ENCODE measurements around the gene ANKRD28. TPM values are rescaled to one million over a fixed set of nuclear protein-coding genes. Genes with fewer than 3 reads are reported as not detected.

Gene ANKRD28
- total RNA-seq, 1 experiment from 2014 or later, result 47.5 TPM

GRCh38 chr3:15654891-15655290 lies 142.9 kb downstream of the ANKRD28 start:
- H2AFZ ChIP-seq (ENCODE audit: low read depth, low read length, poor library complexity, severe bottlenecking), result no peak overlapping the region
- no peaks in the 10 kb centered on the region for H4K20me1 ChIP-seq (ENCODE audit: insufficient read depth)
- no peaks in the 10 kb centered on the region for H3K79me2 ChIP-seq (ENCODE audit: insufficient read depth, low read length)
- DNase-seq (ENCODE audit: low read depth, low spot score) (no peak), ATAC-seq (no peak)
- no peak overlapping the region for H3K9ac ChIP-seq (ENCODE audit: low read length)
- ChIA-PET RAD21 (ENCODE audit: low non-redundant PET in 1 of 2, low total read pairs in 2 of 2, uncharacterized antibody in 2 of 2, unreplicated experiment in 2 of 2) (no interaction called here), CTCF (no interaction called here), POLR2A (no interaction called here)
- 0 out of 4 replicates have a peak, but pooled peaks cover 0 to 5% of the 10 kb centered on the region in 2 experiments for H3K4me1 ChIP-seq (ENCODE audit: control insufficient read depth in 1 of 2, insufficient read depth in 2 of 2, low read length in 2 of 2)
- peaks cover 3 to 4% of the 10 kb centered on the region in 2 experiments; a peak in 1 of 4 replicates for H3K9me3 ChIP-seq (ENCODE audit: control insufficient read depth in 1 of 2, insufficient read depth in 1 of 2, low read depth in 1 of 2, low read length in 2 of 2)
- BruUV-seq (replicated peaks), result no TSS peak
- no peak overlapping the region for H3K27ac ChIP-seq (ENCODE audit: low read depth, low read length)
- H3K9me2 ChIP-seq (ENCODE audit: insufficient read depth), result no peaks in the 10 kb centered on the region
- H3K4me3 ChIP-seq (replicated peaks in 1 of 2; ENCODE audit: low read depth in 1 of 2, low read length in 2 of 2), result no peak overlapping the region
- no peak overlapping the region for H3K4me2 ChIP-seq (ENCODE audit: low read length)
- no peaks in the 10 kb centered on the region for H3K27me3 ChIP-seq (ENCODE audit: insufficient read depth, low read length)
- no peaks in the 10 kb centered on the region for H3K36me3 ChIP-seq (ENCODE audit: control insufficient read depth in 1 of 2, insufficient read depth in 2 of 2, low read length in 2 of 2)
- TF ChIP-seq TCF7L2 (IDR thresholded peaks at IDR 0.05; ENCODE audit: borderline replicate concordance, extremely low read depth, insufficient read depth, insufficient read length), result no peak
- no peak for TF ChIP-seq CEBPB (IDR thresholded peaks at IDR 0.05; ENCODE audit: low read depth)
- no peak for TF ChIP-seq CTCF (IDR thresholded peaks at IDR 0.05 in 2 of 3, conservative IDR thresholded peaks at IDR 0.05 in 1 of 3; ENCODE audit: borderline replicate concordance in 1 of 3, insufficient read depth in 1 of 3, low read depth in 2 of 3, low read length in 2 of 3)
- TF ChIP-seq SRF (IDR thresholded peaks at IDR 0.05; ENCODE audit: low read depth), result no peak
- no peak for TF ChIP-seq YY1 (IDR thresholded peaks at IDR 0.05; ENCODE audit: extremely low read depth, insufficient replicate concordance, low read depth, low read length)
- TF ChIP-seq RAD21 (IDR thresholded peaks at IDR 0.05; ENCODE audit: low read depth), result no peak
- no peak for TF ChIP-seq ZNF274 (IDR thresholded peaks at IDR 0.05; ENCODE audit: low read depth, low read length)
- TF ChIP-seq CBX3 (IDR thresholded peaks at IDR 0.05; ENCODE audit: low read depth), result no peak
- no peak for TF ChIP-seq POLR2AphosphoS5 (IDR thresholded peaks at IDR 0.05; ENCODE audit: low read depth, low read length)
- TF ChIP-seq MAX (IDR thresholded peaks at IDR 0.05), result no peak
- TF ChIP-seq ELF1 (IDR thresholded peaks at IDR 0.05; ENCODE audit: borderline replicate concordance, low read depth), result no peak
- TF ChIP-seq ZFX (IDR thresholded peaks at IDR 0.05), result no peak
- TF ChIP-seq FOSL1 (IDR thresholded peaks at IDR 0.05; ENCODE audit: low read depth), result no peak
- intact Hi-C loops (cut with micrococcal nuclease), result no loop called here
